HCT116 (cell line): Measurements from ENCODE around the gene HOXB7. TPM values are rescaled to one million over a fixed set of nuclear protein-coding genes. Genes with fewer than 3 reads are reported as not detected.

Source experiments
- ATAC-seq: fragments of 200-7000 bp; cut with Tn5 transposase; 2 replicates; pipeline ENCODE4 v1.9.1; 2020; ENCODE audit warnings: mild to moderate bottlenecking, moderate library complexity
- BruUV-seq: library from RNA; stranded (reverse); fragments of 400-500 nt; replicated peaks from 2 replicates; lab custom pipeline; 2021; lab: Mats Ljungman, UMichigan
- CTCF ChIA-PET: fragments of 300-600 bp; sonication (Branson Sonifier 250); formaldehyde crosslinking; loops from one replicate; lab custom pipeline; 2021; ENCODE audit warnings: antibody characterized with exemption; lab: Charles Lee
- POLR2A ChIA-PET: fragments of 300-600, 350-600 bp; sonication (Branson Sonifier 250); formaldehyde crosslinking; loops from one replicate; lab custom pipeline; 2021; ENCODE audit warnings: antibody characterized with exemption; lab: Charles Lee
- RAD21 ChIA-PET, 2 experiments: fragments of 300-600 bp; sonication (Branson Sonifier 250); formaldehyde crosslinking; loops; one replicate each; lab custom pipeline; 2023; ENCODE audit warnings: low total read pairs in 2 of 2; ENCODE audit not compliant: uncharacterized antibody in 2 of 2, unreplicated experiment in 2 of 2, low non-redundant PET in 1 of 2; lab: Charles Lee
- DNase-seq: peaks from one replicate; pipeline ENCODE4 v3.0.0-alpha.2; 2010; ENCODE audit warnings: low read depth, low spot score
- H2AFZ ChIP-seq: fragments of 200-600 bp; shearing (Covaris generic), sonication (generic); 2 replicates; pipeline ENCODE4 v1.6.1; 2017; ENCODE audit warnings: low read depth, mixed run types, mixed read lengths, antibody characterized with exemption, low read length; ENCODE audit not compliant: poor library complexity, severe bottlenecking
- H3K27ac ChIP-seq: 2 replicates; pipeline ENCODE4 v1.5.1; 2012; ENCODE audit warnings: low read depth, low read length
- H3K27me3 ChIP-seq: fragments of 200-600 bp; sonication (generic); 2 replicates; pipeline ENCODE4 v1.6.1; 2016; ENCODE audit warnings: mixed run types, low read length, mixed read lengths; ENCODE audit not compliant: insufficient read depth
- H3K36me3 ChIP-seq, 2 experiments: fragments of 200-500 bp in 1 of 2; fragments of 200-600 bp in 1 of 2; sonication (Bioruptor generic) in 1 of 2; sonication (generic) in 1 of 2; 2 replicates each; pipeline versions ENCODE4 v1.5.1 to v1.6.1; 2014 to 2016; ENCODE audit warnings: low read length in 2 of 2, inconsistent platforms in 1 of 2, mixed read lengths in 1 of 2, mixed run types in 1 of 2; ENCODE audit not compliant: insufficient read depth in 2 of 2, control insufficient read depth in 1 of 2
- H3K4me1 ChIP-seq, 2 experiments: fragments of 200-600 bp in 1 of 2; sonication (generic) in 1 of 2; 2 replicates each; pipeline versions ENCODE4 v1.5.1 to v1.6.1; 2012 to 2017; ENCODE audit warnings: low read length in 2 of 2, inconsistent platforms in 1 of 2, mild to moderate bottlenecking in 1 of 2, mixed read lengths in 1 of 2, mixed run types in 1 of 2, moderate library complexity in 1 of 2; ENCODE audit not compliant: insufficient read depth in 2 of 2, control insufficient read depth in 1 of 2
- H3K4me2 ChIP-seq: fragments of 200-600 bp; sonication (generic); 2 replicates; pipeline ENCODE4 v1.6.1; 2017; ENCODE audit warnings: mixed run types, low read length, mixed read lengths
- H3K4me3 ChIP-seq, 2 experiments: fragments of 200-600 bp in 1 of 2; sonication (generic) in 1 of 2; replicated peaks in 1 of 2; 2 replicates each; pipeline ENCODE4 v1.5.1; 2011 to 2016; ENCODE audit warnings: low read length in 2 of 2, control low read depth in 1 of 2, low read depth in 1 of 2, mild to moderate bottlenecking in 1 of 2, mixed read lengths in 1 of 2, mixed run types in 1 of 2
- H3K79me2 ChIP-seq: fragments of 200-600 bp; sonication (generic); 2 replicates; pipeline ENCODE4 v1.6.1; 2017; ENCODE audit warnings: mild to moderate bottlenecking, mixed run types, low read length, moderate library complexity, mixed read lengths; ENCODE audit not compliant: insufficient read depth
- H3K9ac ChIP-seq: fragments of 200-600 bp; sonication (generic); 2 replicates; pipeline ENCODE4 v1.6.1; 2016; ENCODE audit warnings: low read length, mixed read lengths
- H3K9me2 ChIP-seq: fragments of 200-600 bp; sonication (generic), shearing (Covaris generic); 2 replicates; pipeline ENCODE4 v1.6.1; 2017; ENCODE audit warnings: mixed run types, mild to moderate bottlenecking, moderate library complexity; ENCODE audit not compliant: insufficient read depth
- H3K9me3 ChIP-seq, 2 experiments: fragments of 200-500 bp in 1 of 2; fragments of 200-600 bp in 1 of 2; sonication (Bioruptor generic) in 1 of 2; sonication (generic) in 1 of 2; 2 replicates each; pipeline ENCODE4 v1.6.1; 2014 to 2017; ENCODE audit warnings: low read length in 2 of 2, mixed read lengths in 2 of 2, inconsistent platforms in 1 of 2, low read depth in 1 of 2, mild to moderate bottlenecking in 1 of 2, mixed run types in 1 of 2, moderate library complexity in 1 of 2; ENCODE audit not compliant: control insufficient read depth in 1 of 2, insufficient read depth in 1 of 2
- H4K20me1 ChIP-seq: fragments of 200-600 bp; sonication (generic), shearing (Covaris generic); 2 replicates; pipeline ENCODE4 v1.6.1; 2017; ENCODE audit warnings: mixed run types, mild to moderate bottlenecking, moderate library complexity; ENCODE audit not compliant: insufficient read depth
- CTCF ChIP-seq, 3 experiments: fragments of 200-600 bp in 1 of 3; sonication (generic) in 1 of 3; IDR thresholded peaks in 2 of 3; conservative IDR thresholded peaks in 1 of 3; 2 replicates each; pipeline ENCODE4 v1.5.1; 2012 to 2017; ENCODE audit warnings: low read depth in 2 of 3, low read length in 2 of 3, antibody characterized with exemption in 1 of 3, borderline replicate concordance in 1 of 3, control low read depth in 1 of 3, mild to moderate bottlenecking in 1 of 3, mixed read lengths in 1 of 3, mixed run types in 1 of 3, moderate library complexity in 1 of 3; ENCODE audit not compliant: insufficient read depth in 1 of 3
- POLR2AphosphoS5 ChIP-seq: IDR thresholded peaks from 2 replicates; pipeline ENCODE4 v1.6.1; 2011; ENCODE audit warnings: mild to moderate bottlenecking, low read depth, low read length, moderate library complexity
- RAD21 ChIP-seq: IDR thresholded peaks from 2 replicates; pipeline ENCODE4 v1.6.1; 2012; ENCODE audit warnings: low read depth, mild to moderate bottlenecking
- SP1 ChIP-seq: IDR thresholded peaks from 2 replicates; pipeline ENCODE4 v1.6.1; 2012; ENCODE audit warnings: low read depth
- YY1 ChIP-seq: IDR thresholded peaks from 2 replicates; pipeline ENCODE4 v1.6.1; 2011; ENCODE audit warnings: low read length, low read depth, moderate library complexity, mild to moderate bottlenecking; ENCODE audit not compliant: insufficient replicate concordance; ENCODE audit errors: extremely low read depth
- intact Hi-C: fragments of 100-400 bp; cut with micrococcal nuclease; formaldehyde crosslinking; loops from 2 replicates; pipeline ENCODE4 v1.10.0; 2022
- total RNA-seq: library from RNA; stranded (reverse); gene quantifications from one replicate; pipeline ENCODE4 v1.2.1, GENCODE V29; 2021; ENCODE audit not compliant: unreplicated experiment

Gene HOXB7
- total RNA-seq, 1 experiment from 2014 or later = 33.6 TPM

- Histone ChIP-seq H2AFZ (no peak overlapping the region), H3K36me3 (no peaks in the 10 kb centered on the region; a peak in 1 of 4 replicates), H3K4me3 (peak overlapping the region; percentile 80 to 90), H3K79me2 (peaks cover 61% of the 10 kb centered on the region), H3K9ac (peak overlapping the region; percentile 97), H4K20me1 (no peaks in the 10 kb centered on the region), H3K9me3 (no peaks in the 10 kb centered on the region), H3K4me1 (peaks cover 8 to 37% of the 10 kb centered on the region in 2 experiments; a peak in 3 of 4 replicates), H3K27me3 (no peaks in the 10 kb centered on the region), H3K27ac (peak overlapping the region; percentile 88), H3K9me2 (no peaks in the 10 kb centered on the region), H3K4me2 (peak overlapping the region; percentile 95)
- POLR2A ChIA-PET = interaction anchor here (0.7 to 2.5 kb wide), 5 partner anchors 8 to 593 kb away, joined by 3 to 6 read pairs (median 5); partner anchors contain the start of gene HOXB9
- RAD21 ChIA-PET = interaction anchor here (0.5 to 1.9 kb wide), 9 partner anchors 13 to 530 kb away, joined by 3 to 7 read pairs (median 4); no protein-coding TSS in a partner anchor
- CTCF ChIA-PET = interaction anchor here (0.6 to 3.7 kb wide), 23 partner anchors 7 to 862 kb away, joined by 3 to 21 read pairs (median 5); partner anchors contain the start of gene HOXB9
- DNase-seq (peak; percentile 74), ATAC-seq (peak; percentile 71)
- TF ChIP-seq YY1 (peak; percentile 46), SP1 (no peak), CTCF (IDR thresholded peaks at IDR 0.05 in 2 of 3, conservative IDR thresholded peaks at IDR 0.05 in 1 of 3; ENCODE audit: borderline replicate concordance in 1 of 3, insufficient read depth in 1 of 3, low read depth in 2 of 3, low read length in 2 of 3) (peak; percentile 97 to 100 (median 98); a peak in 5 of 6 replicates), POLR2AphosphoS5 (peak; percentile 55; the same call in 1 of the 2 replicates), RAD21 (peak; percentile 99)
- intact Hi-C loops = loop anchor here (1.0 to 10.0 kb wide), 9 partner anchors 134 to 594 kb away; no protein-coding TSS in a partner anchor
- BruUV-seq = no TSS peak
These were observed 7.6 kb upstream of the HOXB7 start for GRCh38 chr17:48618256-48618896.
